Motor neuron (in vitro differentiated cells): ENCODE measurements around the gene C4A. TPM values are rescaled to one million over a fixed set of nuclear protein-coding genes. Genes with fewer than 3 reads are reported as not detected.
"Not testable (repeated sequence)": the region's sequence is repeated elsewhere in the genome, so short reads cannot be mapped to it uniquely, and the experiment has no call there.

Experiments
- ATAC-seq, 8 experiments: fragments of 200-7000 bp; cut with Tn5 transposase; replicated peaks in 6 of 8; 2 replicates each; pipeline ENCODE4 v1.8.0; 2021; ENCODE audit warnings: mild to moderate bottlenecking in 8 of 8, moderate library complexity in 8 of 8
- H3K27ac ChIP-seq, 2 donors: fragments of 250-450 bp; sonication (Bioruptor Pico); 2 replicates each; pipeline ENCODE4 v1.9.0; 2021; ENCODE audit warnings: antibody characterized with exemption in 2 of 2, mild to moderate bottlenecking in 2 of 2, moderate library complexity in 1 of 2
- H3K4me1 ChIP-seq, 2 donors: fragments of 250-450 bp; sonication (Bioruptor Pico); replicated peaks in 1 of 2; 2 replicates each; pipeline ENCODE4 v1.6.1; 2021; ENCODE audit warnings: antibody characterized with exemption in 2 of 2, mild to moderate bottlenecking in 2 of 2, moderate library complexity in 1 of 2
- H3K4me3 ChIP-seq, 5 donors: fragments of 250-450 bp; sonication (Bioruptor Pico); 2 replicates each; pipeline ENCODE4 v1.9.0; 2021; ENCODE audit warnings: antibody characterized with exemption in 5 of 5, mild to moderate bottlenecking in 5 of 5, moderate library complexity in 4 of 5
- WGBS, 10 experiments: fragments of 450-650 bp; shearing (Covaris generic); methylation state at CpG; one replicate each; pipeline ENCODE4 v1.0.0; 2022; 5-methylcytosine and 5-hydroxymethylcytosine counted together
- in situ Hi-C, 9 experiments: fragments of 400-800 bp; cut with MboI; loops; one replicate each; pipeline ENCODE4 v1.15.0; 2021; ENCODE audit warnings: low sequenced_read_pairs in 9 of 9, low pct_unique_long_range_greater_than_20kb in 2 of 9; ENCODE audit not compliant: unreplicated experiment in 9 of 9
- total RNA-seq, 8 experiments: library from RNA; unstranded; fragments of 300-600 nt; gene quantifications; 2 replicates each; pipeline versions ENCODE4 v1.2.3 to v1.2.4, GENCODE V29; 2022

C4A gene
- total RNA-seq, 8 experiments from 2014 or later: 3.1 to 631 (median 17.1) TPM

DNA sequence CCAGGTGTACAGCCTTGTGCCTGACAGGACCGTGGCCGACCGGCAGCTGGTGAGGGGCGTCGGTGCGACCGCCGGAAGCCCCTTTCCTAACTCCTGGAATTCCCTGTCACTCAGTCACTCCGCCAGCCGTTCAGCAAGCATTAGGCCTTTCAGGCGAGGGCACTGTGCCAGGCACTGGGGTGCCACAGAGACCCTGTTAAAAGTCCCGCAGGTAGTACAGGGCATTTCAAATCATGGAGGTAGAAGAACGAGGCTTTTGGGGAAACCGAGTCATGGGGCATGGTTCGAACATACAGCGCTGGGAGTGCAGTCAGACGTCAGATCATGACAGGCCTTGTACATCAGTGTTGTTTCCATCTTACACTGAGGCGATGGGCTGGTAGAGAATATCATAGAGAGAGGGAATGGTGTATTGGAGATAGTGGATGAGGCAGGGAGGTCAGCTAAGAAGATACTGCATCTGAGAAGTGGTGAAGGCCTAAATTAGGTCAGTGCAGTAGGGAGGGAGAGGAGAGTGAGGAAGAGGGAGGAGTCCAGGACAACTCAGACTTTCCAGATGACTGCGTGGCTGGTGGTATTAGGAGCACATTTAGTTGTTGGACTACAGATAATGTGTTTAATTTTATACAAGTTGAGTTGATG lies 9.0 kb upstream of the C4A start:
- H3K4me1 ChIP-seq: peaks cover 19 to 24% of the 10 kb centered on the region in 2 donors
- 0 to 57% (median 8%) methylated on average over 1 to 17 of the region's 19 CpGs; no CpG with 5 or more reads in 2 of the 10 experiments for WGBS, 10 experiments
- ATAC-seq: peak in 2 of 8 experiments; percentile 3
- H3K27ac ChIP-seq: peak overlapping the region; percentile 96 to 97
- peak overlapping the region; percentile 56 to 85 (median 66) for H3K4me3 ChIP-seq
- in situ Hi-C loops: loop anchor here in 1 of 9 experiments (25.0 kb wide), 1 partner anchor 286 kb away; the partner anchor contains the start of gene LY6G5C

DNA sequence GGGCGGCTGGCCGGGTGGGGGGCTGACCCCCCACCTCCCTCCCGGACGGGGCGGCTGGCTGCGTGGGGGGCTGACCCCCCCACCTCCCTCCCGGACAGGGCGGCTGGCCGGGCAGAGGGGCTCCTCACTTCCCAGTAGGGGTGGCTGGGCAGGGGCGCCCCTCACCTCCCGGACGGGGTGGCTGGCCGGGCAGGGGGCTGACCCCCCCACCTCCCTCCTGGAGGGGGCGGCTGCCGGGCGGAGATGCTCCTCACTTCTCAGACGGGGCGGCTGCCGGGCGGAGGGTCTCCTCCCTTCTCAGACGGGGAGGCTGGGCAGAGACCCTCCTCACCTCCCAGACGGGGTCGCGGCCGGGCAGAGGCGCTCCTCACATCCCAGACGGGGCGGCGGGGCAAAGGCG lies 5.8 kb upstream of the C4A start:
- H3K4me3 ChIP-seq, in situ Hi-C loops, H3K27ac ChIP-seq, ATAC-seq: not testable (repeated sequence)
- no CpG with 5 or more reads among the region's 30 CpGs for WGBS, 10 experiments
- peaks cover 9 to 11% of the 10 kb centered on the region in 2 donors for H3K4me1 ChIP-seq

DNA sequence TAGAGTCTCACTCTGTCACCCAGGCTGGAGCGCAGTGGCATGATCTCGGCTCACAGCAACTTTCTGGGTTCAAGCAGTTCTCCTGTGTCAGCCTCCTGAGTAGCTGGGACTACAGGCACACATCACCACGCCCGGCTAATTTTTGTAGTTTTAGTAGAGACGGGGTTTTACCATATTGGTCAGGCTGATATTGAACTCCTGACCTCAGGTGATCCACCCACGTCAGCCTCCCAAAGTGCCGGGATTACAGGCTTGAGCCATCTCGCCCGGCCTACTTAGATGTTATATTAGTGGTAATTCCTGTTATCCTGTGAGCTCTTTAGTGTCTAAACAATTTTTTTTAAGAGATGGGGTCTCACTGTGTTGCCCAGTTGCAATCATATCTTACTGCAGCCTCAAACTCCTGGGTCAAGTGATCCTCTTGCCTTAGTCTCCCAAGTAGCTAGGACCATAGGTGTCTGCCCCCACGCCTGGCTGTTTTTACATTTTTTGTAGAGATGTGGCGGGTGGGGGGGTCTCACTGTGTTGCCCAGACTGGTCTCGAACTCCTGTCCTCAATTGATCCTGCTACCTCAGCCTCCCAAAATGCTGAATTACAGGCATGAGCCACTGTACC lies 3.9 kb upstream of the C4A start:
- in situ Hi-C loops: no loop called here
- 62 to 100% (median 92%) methylated on average over 1 to 11 of the region's 12 CpGs for WGBS, 10 experiments
- H3K4me1 ChIP-seq: peaks cover 6 to 7% of the 10 kb centered on the region in 2 donors
- no peak for ATAC-seq
- H3K4me3 ChIP-seq: no peak overlapping the region
- no peak overlapping the region for H3K27ac ChIP-seq

DNA sequence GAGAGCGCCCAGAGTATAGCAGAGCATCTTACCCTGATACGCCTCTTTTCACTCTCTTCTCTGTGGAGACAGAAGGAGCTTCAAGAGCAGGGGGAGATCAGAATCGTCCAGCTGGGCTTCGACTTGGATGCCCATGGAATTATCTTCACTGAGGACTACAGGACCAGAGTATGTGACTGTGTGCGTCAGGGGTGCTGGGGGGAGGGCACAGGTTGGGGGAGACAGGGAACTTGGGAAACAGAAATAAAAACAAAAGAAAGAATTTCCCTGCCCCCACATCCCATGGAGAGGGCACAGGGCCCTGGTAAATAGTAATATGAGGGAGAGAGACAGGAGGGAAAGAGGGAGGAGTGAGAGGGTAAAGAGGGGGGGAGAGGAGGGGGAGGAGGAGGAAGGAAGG lies 3.0 kb upstream of the C4A start:
- 48 to 100% (median 85%) methylated on average over 2 to 5 of the region's 5 CpGs; no CpG with 5 or more reads in 3 of the 10 experiments for WGBS, 10 experiments
- H3K4me1 ChIP-seq: no peaks in the 10 kb centered on the region
- no peak overlapping the region for H3K27ac ChIP-seq
- no peak for ATAC-seq
- no peak overlapping the region for H3K4me3 ChIP-seq
- in situ Hi-C loops: no loop called here

DNA sequence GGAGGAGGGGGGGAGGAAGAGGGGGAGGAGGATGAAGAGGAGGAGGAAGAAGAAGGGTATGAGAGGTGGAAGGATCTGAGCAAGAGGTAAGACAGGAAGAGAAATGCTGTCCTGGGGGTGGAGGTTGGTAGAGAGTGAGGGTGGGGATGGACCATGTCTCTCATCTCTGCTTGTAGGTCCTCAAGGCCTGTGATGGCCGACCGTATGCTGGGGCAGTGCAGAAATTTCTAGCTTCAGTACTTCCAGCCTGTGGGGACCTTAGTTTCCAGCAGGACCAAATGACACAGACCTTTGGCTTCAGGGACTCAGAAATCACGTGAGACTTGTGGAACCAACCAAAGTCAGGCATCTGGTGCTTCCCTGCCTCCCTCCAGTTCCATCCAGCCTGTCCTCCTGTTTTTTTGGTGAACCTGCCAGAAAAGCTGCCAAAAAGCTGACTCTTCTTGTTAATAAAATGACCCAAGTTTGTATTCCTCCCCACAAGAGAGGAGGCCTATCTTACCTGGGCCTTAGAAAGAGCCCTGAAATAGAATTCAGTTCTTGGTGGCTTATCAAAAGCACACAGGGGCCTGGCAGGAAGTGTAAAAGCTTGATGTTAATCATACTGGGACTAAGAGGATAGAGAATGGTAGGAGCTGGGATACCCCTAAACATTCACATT lies 2.5 kb upstream of the C4A start:
- Histone ChIP-seq H3K27ac (no peak overlapping the region), H3K4me3 (no peak overlapping the region), H3K4me1 (no peaks in the 10 kb centered on the region)
- in situ Hi-C loops: no loop called here
- no peak for ATAC-seq
- WGBS, 10 experiments: 100% methylated on average over 1 of the region's 3 CpGs; no CpG with 5 or more reads in 8 of the 10 experiments

DNA sequence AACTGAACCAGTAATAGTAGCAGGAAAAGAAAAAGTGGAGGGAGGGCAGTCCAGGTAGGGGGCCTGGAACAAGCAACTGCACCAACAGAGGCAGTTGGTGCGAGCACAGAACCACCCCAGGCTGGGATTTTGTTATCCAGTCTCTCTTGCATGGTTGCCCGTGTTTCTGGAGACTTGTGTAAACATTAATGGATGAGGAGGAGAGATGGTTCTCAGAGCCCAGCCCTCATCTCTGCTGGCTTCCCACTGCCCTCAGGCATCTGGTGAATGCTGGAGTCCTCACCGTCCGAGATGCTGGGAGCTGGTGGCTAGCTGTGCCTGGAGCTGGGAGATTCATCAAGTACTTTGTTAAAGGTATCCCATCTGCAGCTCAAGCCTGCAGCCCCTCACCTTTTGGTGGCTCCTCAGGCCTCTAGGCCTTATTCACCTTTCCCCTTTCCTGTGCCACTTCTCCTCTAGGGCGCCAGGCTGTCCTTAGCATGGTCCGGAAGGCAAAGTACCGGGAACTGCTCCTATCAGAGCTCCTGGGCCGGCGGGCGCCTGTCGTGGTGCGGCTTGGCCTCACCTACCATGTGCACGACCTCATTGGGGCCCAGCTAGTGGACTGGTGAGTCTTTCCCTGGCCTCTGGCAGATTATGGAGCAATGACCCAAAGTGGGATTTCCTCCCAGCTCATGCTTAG lies 1.5 kb upstream of the C4A start:
- H3K4me3 ChIP-seq, H3K27ac ChIP-seq, in situ Hi-C loops, H3K4me1 ChIP-seq, ATAC-seq: not testable (repeated sequence)
- 60 to 100% (median 82%) methylated on average over 1 to 2 of the region's 13 CpGs; no CpG with 5 or more reads in 5 of the 10 experiments for WGBS, 10 experiments

DNA sequence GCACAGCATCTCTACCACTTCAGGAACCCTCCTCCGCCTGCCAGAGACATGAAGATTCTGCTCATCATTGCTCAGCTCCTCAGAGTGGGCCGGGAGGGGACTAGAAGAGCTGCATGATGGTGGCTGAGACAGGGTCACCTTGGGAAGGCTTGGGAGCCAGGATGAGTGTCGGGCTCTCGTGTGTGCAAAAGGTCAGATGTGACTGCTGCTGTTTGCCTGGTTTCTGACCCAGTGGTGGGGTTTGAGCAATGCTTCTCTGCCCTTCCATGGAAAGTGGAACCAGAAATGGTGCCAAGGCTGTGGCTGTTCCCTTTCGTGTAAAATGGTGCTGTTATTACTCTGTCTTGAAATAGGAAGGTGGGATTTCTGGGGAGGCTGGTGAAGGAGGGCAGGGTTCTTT lies 859 bp upstream of the C4A start:
- ATAC-seq, in situ Hi-C loops, H3K27ac ChIP-seq, H3K4me1 ChIP-seq, H3K4me3 ChIP-seq: not testable (repeated sequence)
- WGBS, 10 experiments: no CpG with 5 or more reads among the region's 5 CpGs

DNA sequence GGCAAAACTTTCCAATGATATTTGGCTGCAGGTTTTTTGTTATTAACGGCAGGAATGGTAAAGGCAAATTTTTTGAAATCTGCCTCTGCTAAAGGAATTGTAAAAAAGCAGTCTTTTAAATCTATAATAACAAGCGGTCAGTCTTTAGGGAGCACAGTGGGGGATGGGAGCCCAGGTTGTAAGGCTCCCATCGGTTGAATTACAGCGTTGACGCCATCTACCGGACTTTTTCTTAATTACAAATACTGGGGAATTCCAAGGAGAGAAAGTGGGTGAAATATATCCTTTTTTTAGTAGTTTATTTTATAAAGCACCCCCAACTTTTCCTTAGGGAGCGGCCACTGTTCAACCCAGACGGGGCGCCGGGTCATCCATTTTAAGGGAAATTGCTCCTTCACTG lies 7.5 kb downstream of the C4A start:
- H3K4me3 ChIP-seq, H3K4me1 ChIP-seq, H3K27ac ChIP-seq, in situ Hi-C loops: not testable (repeated sequence)
- no CpG with 5 or more reads among the region's 10 CpGs for WGBS, 10 experiments
- ATAC-seq: peak in 2 of 8 experiments; percentile 33 to 72

DNA sequence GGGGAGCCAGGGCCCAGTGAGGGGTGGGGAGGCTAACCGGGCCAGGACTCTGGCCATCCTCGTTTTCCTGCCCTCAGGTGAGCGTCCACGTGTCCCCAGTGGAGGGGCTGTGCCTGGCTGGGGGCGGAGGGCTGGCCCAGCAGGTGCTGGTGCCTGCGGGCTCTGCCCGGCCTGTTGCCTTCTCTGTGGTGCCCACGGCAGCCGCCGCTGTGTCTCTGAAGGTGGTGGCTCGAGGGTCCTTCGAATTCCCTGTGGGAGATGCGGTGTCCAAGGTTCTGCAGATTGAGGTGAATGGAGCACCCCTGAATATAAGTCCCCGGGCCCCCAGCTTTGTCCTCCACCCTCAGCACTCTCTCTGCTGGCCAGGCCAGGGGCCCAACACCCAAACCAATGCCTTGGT lies 12.6 kb downstream of the C4A start:
- H3K27ac ChIP-seq, ATAC-seq, in situ Hi-C loops, H3K4me1 ChIP-seq, H3K4me3 ChIP-seq: not testable (repeated sequence)
- no CpG with 5 or more reads among the region's 14 CpGs for WGBS, 10 experiments

DNA sequence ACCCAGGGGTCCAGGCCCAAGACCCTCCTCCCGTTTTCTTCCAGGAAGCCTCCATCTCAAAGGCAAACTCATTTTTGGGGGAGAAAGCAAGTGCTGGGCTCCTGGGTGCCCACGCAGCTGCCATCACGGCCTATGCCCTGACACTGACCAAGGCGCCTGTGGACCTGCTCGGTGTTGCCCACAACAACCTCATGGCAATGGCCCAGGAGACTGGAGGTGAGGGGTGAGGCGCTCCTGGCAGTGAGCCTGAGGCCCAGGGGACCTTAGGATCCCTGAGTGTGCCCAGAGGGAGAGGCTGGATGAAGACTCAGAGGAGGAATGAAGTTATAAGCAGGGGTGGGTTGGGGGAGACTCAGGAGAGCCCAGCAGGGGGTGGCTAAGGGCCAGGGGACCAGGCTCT lies 14.5 kb downstream of the C4A start:
- ATAC-seq, in situ Hi-C loops: not testable (repeated sequence)
- WGBS, 10 experiments: no CpG with 5 or more reads among the region's 6 CpGs

DNA sequence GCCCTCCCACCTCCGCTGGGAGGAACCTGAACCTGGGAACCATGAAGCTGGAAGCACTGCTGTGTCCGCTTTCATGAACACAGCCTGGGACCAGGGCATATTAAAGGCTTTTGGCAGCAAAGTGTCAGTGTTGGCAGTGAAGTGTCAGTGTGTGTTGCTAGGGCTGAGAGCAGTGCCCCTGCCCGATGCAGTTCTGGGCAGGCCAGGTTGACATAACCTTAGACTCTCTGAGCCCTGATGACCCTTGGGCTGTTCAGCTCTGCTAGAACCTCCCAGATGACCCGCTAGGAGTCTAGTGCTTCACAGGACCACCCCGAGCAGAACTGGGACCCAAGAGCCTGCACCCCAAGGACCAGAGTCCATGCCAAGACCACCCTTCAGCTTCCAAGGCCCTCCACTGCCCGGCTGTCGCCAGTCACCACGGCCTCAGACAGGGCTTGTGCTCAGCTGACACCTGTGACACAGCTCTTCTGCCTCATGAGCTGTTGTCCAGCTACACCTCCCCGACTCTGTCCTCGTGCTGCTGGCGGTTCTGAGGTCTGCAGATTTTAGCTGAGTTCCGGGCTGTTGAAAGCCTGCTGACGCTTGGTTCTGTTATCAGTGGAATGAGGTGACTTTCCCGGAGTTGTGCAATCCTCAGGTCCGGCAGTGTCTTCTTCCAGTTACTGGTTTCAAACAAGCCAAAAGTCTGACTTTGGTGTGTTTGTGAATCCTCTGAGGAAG lies 20.9 kb downstream of the C4A start:
- WGBS, 10 experiments: no CpG with 5 or more reads among the region's 15 CpGs
- H3K4me3 ChIP-seq, H3K4me1 ChIP-seq, H3K27ac ChIP-seq, in situ Hi-C loops: not testable (repeated sequence)
- ATAC-seq: peak in 2 of 8 experiments; percentile 7 to 11

More for the DNA sequence above, 14.5 kb downstream of the C4A start:
- not testable (repeated sequence) for H3K27ac ChIP-seq, H3K4me3 ChIP-seq, H3K4me1 ChIP-seq

DNA sequence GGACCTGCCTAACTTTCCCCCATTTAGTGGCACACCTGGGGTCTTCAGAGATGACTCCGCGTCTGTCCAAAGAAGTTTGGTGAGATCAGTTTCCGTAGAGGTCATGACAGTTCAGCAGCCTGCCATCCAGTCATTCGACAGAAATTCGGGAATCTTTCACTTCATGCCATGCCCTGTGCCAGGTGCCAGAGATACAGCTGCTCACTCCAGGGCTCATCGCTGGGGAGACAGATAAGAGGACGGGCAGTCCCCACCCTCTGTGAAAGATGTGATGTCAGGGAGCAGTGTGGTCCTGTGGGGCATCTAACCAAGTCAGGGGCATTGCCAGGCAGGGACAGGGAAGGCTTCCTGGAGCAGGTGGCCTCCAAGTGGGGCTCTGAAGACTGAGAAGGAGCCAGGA lies 21.4 kb downstream of the C4A start:
- H3K27ac ChIP-seq, H3K4me1 ChIP-seq, ATAC-seq, in situ Hi-C loops, H3K4me3 ChIP-seq: not testable (repeated sequence)
- whole genome bisulfite sequencing, 10 experiments: no CpG with 5 or more reads among the region's 7 CpGs
